Measurements from ENCODE around the gene LAPTM4A. TPM values are rescaled to one million over a fixed set of nuclear protein-coding genes. Genes with fewer than 3 reads are reported as not detected.

LAPTM4A gene
- total and polyA plus RNA-seq, 9 donors, result 170 to 843 (median 282) TPM

DNA sequence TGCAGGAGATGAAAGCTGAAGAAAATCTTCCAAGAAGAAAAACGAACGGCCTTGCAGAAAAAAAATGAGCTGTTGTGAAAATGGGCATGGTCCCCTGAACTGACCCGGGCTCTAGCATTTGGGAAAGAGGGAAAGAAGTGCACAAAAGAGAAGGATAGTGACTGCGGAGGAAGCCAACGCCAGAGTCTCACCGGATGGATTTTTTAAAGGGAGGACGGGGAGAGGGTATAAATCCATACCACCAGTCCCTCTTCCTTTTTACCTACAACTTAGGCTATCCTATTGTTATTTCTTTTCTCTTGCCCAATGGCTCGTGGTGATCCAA lies 62.1 kb downstream of the LAPTM4A start:
- Histone ChIP-seq H3K27ac (no peak overlapping the region), H3K9me3 (no peaks in the 10 kb centered on the region), H3K27me3 (no peaks in the 10 kb centered on the region), H3K4me3 (peak overlapping the region; percentile 62), H3K4me1 (ENCODE audit: insufficient read depth) (peaks cover 3% of the 10 kb centered on the region), H3K36me3 (no peaks in the 10 kb centered on the region)
- intact Hi-C loops (cut with DNase I), result no loop called here
- DNase-seq, result no peak
- TF ChIP-seq POLR2A (IDR thresholded peaks at IDR 0.05), result no peak
- TF ChIP-seq, protein P1, sequence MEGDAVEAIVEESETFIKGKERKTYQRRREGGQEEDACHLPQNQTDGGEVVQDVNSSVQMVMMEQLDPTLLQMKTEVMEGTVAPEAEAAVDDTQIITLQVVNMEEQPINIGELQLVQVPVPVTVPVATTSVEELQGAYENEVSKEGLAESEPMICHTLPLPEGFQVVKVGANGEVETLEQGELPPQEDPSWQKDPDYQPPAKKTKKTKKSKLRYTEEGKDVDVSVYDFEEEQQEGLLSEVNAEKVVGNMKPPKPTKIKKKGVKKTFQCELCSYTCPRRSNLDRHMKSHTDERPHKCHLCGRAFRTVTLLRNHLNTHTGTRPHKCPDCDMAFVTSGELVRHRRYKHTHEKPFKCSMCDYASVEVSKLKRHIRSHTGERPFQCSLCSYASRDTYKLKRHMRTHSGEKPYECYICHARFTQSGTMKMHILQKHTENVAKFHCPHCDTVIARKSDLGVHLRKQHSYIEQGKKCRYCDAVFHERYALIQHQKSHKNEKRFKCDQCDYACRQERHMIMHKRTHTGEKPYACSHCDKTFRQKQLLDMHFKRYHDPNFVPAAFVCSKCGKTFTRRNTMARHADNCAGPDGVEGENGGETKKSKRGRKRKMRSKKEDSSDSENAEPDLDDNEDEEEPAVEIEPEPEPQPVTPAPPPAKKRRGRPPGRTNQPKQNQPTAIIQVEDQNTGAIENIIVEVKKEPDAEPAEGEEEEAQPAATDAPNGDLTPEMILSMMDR (IDR thresholded peaks at IDR 0.05), result no peak
- TF ChIP-seq EP300 (IDR thresholded peaks at IDR 0.05), result no peak
- 1 to 4% (median 1%) methylated on average over 8 of the region's 8 CpGs for WGBS, 3 donors

DNA sequence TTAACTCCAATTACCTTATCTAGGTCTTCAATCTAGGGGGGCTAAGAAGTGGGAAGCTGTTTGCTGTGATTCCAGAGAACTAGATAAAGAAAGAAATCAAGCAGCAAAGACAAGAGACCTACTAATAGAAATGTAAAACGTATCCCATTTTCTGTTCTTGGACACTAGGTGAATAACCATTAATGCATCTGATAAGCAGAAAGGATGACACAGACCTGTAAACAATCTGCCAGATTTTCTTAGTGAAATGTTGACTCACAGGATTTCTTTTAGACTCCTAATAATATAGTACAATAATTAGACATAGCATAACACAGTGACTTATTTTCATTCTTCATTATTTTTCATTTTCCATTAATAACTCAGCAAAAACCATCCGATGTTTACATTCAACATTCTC lies 62.8 kb downstream of the LAPTM4A start:
- intact Hi-C loops (cut with DNase I), result no loop called here
- 40 to 56% (median 42%) methylated on average over 2 of the region's 2 CpGs for WGBS, 3 donors
- Histone ChIP-seq H3K4me3 (peak overlapping the region; percentile 62), H3K9me3 (no peaks in the 10 kb centered on the region), H3K27me3 (no peaks in the 10 kb centered on the region), H3K4me1 (ENCODE audit: insufficient read depth) (peaks cover 3% of the 10 kb centered on the region), H3K36me3 (no peaks in the 10 kb centered on the region), H3K27ac (no peak overlapping the region)
- TF ChIP-seq, protein P1 (IDR thresholded peaks at IDR 0.05), result no peak
- TF ChIP-seq POLR2A (IDR thresholded peaks at IDR 0.05) (no peak), EP300 (IDR thresholded peaks at IDR 0.05) (no peak)
- DNase-seq, result no peak

DNA sequence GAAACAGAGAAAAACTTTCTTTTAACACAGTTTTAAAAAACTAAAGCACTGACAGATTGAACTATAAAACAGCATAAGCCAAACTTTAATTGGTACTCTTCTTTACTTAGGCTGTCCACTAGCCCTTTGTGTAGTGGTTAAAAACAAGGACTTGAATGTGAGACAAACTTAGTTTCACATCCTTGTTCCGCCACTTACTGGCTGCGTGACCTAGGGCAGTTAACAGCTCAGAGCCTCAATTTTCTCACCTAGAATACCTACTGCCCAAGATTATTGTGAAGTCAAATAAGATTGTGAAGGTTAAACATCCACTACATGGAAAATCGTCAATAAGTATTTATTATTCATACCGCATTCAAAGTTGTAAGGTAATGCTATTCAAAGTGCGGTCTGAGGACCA lies 63.5 kb downstream of the LAPTM4A start:
- no peak for DNase-seq
- peaks cover 3% of the 10 kb centered on the region for H3K4me1 ChIP-seq (ENCODE audit: insufficient read depth)
- H3K36me3 ChIP-seq, result no peaks in the 10 kb centered on the region
- no peak overlapping the region for H3K4me3 ChIP-seq
- no peaks in the 10 kb centered on the region for H3K9me3 ChIP-seq
- TF ChIP-seq, protein P1 (IDR thresholded peaks at IDR 0.05), result no peak
- TF ChIP-seq POLR2A (IDR thresholded peaks at IDR 0.05) (no peak), EP300 (IDR thresholded peaks at IDR 0.05) (no peak)
- no peaks in the 10 kb centered on the region for H3K27me3 ChIP-seq
- intact Hi-C loops (cut with DNase I), result no loop called here
- WGBS, 3 donors, result 94 to 97% (median 96%) methylated on average over 5 of the region's 5 CpGs
- no peak overlapping the region for H3K27ac ChIP-seq

Other genes starting within 250 kb of the LAPTM4A start
- gene TTC32, start 149.6 kb downstream of the LAPTM4A start, total RNA-seq, result 10 to 100 TPM; 11.9 to 21.0 (median 16.8) TPM
- gene TTC32, start 149.6 kb downstream of the LAPTM4A start, polyA plus RNA-seq, result 10 to 100 TPM in 1 of 2 donors, 1 to 10 TPM in 1; 9.6 to 30.1 TPM
- gene WDR35, start 61.5 kb downstream of the LAPTM4A start, total RNA-seq, result 10 to 100 TPM; 12.3 to 19.3 (median 15.2) TPM
- gene WDR35, start 61.5 kb downstream of the LAPTM4A start, polyA plus RNA-seq, result 1 to 10 TPM; 7.1 to 10.0 TPM
- gene MATN3, start 39.0 kb downstream of the LAPTM4A start, total RNA-seq, result 1 to 10 TPM in 2 of 7 donors, under 1 TPM in 5; 0.34 to 2.5 (median 0.60) TPM
- 1 to 10 TPM; 1.4 to 2.2 TPM for gene MATN3, start 39.0 kb downstream of the LAPTM4A start, polyA plus RNA-seq
- gene SDC1, start 173.5 kb upstream of the LAPTM4A start, total RNA-seq, result 1 to 10 TPM; 2.3 to 9.1 (median 4.2) TPM
- gene SDC1, start 173.5 kb upstream of the LAPTM4A start, polyA plus RNA-seq, result 1 to 10 TPM in 1 of 2 donors, under 1 TPM in 1; 0.62 to 1.8 TPM